ENCODE measurements around the gene FLNB. TPM values are rescaled to one million over a fixed set of nuclear protein-coding genes. Genes with fewer than 3 reads are reported as not detected.
A peak's percentile ranks its signal among the peaks of the same experiment; 100 is the strongest.

FLNB gene
- total and polyA plus RNA-seq, 2 of the 13 experiments (the other 11 are each of a cell fraction or from before 2014, with no cell fraction given) = 106 to 130 TPM

GRCh38 chr3:58059349-58060321 is 51.4 kb downstream of the FLNB start (continued):
- TF ChIP-seq, protein P1, sequence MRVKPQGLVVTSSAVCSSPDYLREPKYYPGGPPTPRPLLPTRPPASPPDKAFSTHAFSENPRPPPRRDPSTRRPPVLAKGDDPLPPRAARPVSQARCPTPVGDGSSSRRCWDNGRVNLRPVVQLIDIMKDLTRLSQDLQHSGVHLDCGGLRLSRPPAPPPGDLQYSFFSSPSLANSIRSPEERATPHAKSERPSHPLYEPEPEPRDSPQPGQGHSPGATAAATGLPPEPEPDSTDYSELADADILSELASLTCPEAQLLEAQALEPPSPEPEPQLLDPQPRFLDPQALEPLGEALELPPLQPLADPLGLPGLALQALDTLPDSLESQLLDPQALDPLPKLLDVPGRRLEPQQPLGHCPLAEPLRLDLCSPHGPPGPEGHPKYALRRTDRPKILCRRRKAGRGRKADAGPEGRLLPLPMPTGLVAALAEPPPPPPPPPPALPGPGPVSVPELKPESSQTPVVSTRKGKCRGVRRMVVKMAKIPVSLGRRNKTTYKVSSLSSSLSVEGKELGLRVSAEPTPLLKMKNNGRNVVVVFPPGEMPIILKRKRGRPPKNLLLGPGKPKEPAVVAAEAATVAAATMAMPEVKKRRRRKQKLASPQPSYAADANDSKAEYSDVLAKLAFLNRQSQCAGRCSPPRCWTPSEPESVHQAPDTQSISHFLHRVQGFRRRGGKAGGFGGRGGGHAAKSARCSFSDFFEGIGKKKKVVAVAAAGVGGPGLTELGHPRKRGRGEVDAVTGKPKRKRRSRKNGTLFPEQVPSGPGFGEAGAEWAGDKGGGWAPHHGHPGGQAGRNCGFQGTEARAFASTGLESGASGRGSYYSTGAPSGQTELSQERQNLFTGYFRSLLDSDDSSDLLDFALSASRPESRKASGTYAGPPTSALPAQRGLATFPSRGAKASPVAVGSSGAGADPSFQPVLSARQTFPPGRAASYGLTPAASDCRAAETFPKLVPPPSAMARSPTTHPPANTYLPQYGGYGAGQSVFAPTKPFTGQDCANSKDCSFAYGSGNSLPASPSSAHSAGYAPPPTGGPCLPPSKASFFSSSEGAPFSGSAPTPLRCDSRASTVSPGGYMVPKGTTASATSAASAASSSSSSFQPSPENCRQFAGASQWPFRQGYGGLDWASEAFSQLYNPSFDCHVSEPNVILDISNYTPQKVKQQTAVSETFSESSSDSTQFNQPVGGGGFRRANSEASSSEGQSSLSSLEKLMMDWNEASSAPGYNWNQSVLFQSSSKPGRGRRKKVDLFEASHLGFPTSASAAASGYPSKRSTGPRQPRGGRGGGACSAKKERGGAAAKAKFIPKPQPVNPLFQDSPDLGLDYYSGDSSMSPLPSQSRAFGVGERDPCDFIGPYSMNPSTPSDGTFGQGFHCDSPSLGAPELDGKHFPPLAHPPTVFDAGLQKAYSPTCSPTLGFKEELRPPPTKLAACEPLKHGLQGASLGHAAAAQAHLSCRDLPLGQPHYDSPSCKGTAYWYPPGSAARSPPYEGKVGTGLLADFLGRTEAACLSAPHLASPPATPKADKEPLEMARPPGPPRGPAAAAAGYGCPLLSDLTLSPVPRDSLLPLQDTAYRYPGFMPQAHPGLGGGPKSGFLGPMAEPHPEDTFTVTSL (CRISPR knock-in tag; IDR thresholded peaks at IDR 0.05; ENCODE audit: borderline replicate concordance) = peak; percentile 97
- TF ChIP-seq MLX (CRISPR knock-in tag; IDR thresholded peaks at IDR 0.05) (peak; percentile 94), ZNF329 (CRISPR knock-in tag; IDR thresholded peaks at IDR 0.05; ENCODE audit: low read depth) (no peak), THYN1 (CRISPR knock-in tag; IDR thresholded peaks at IDR 0.05; ENCODE audit: borderline replicate concordance, low read depth) (0 out of 2 replicates have a peak, but pooled peaks have one; percentile 45), ATF2 (CRISPR knock-in tag; IDR thresholded peaks at IDR 0.05) (peak; percentile 99), ZNF296 (CRISPR knock-in tag; conservative IDR thresholded peaks at IDR 0.05) (no peak), ZFP90 (CRISPR knock-in tag; IDR thresholded peaks at IDR 0.05; ENCODE audit: borderline replicate concordance) (0 out of 2 replicates have a peak, but pooled peaks have one; percentile 11), SRY (CRISPR knock-in tag; IDR thresholded peaks at IDR 0.05) (peak; percentile 74; the same call in 1 of the 2 replicates), ATF7-NPFF (CRISPR knock-in tag; IDR thresholded peaks at IDR 0.05; ENCODE audit: low read depth) (0 out of 2 replicates have a peak, but pooled peaks have one; percentile 39), SOX13 (IDR thresholded peaks at IDR 0.05) (peak; percentile 91), SOX13 (CRISPR knock-in tag; conservative IDR thresholded peaks at IDR 0.05 in 1 of 2, IDR thresholded peaks at IDR 0.05 in 1 of 2) (peak in 1 of 2 experiments; percentile 96; a peak in 2 of 4 replicates), CEBPG (CRISPR knock-in tag; IDR thresholded peaks at IDR 0.05) (peak; percentile 98), HDAC6 (IDR thresholded peaks at IDR 0.05; ENCODE audit: low read depth, low read length) (no peak), ZNF224 (CRISPR knock-in tag; IDR thresholded peaks at IDR 0.05) (0 out of 2 replicates have a peak, but pooled peaks have one; percentile 67), ZNF761 (CRISPR knock-in tag; conservative IDR thresholded peaks at IDR 0.05) (peak; percentile 68), ZNF274 (CRISPR knock-in tag; IDR thresholded peaks at IDR 0.05) (no peak; the same call in 1 of the 2 replicates), POLR2AphosphoS5 (IDR thresholded peaks at IDR 0.05; ENCODE audit: low read depth, low read length) (peak; percentile 47; the same call in 1 of the 2 replicates), MBD4 (IDR thresholded peaks at IDR 0.05; ENCODE audit: borderline replicate concordance, low read length) (no peak)
